Stimulated activated CD8-positive, alpha-beta memory T cell treated with anti-CD3 and anti-CD28 coated beads, Interleukin-2, amount 100 ng/mL, for 48 hours (primary cell): ENCODE data around the gene KLHL36.
"Not testable (repeated sequence)": the region's sequence is repeated elsewhere in the genome, so short reads cannot be mapped to it uniquely, and the experiment has no call there.

Experiments used
- DNase-seq, 2 donors: peaks; one replicate each; pipeline ENCODE4 v3.0.0-alpha.2; 2020; ENCODE audit warnings: low read depth in 2 of 2

The KLHL36 gene

GRCh38 chr16:84616515-84616914 is 31.8 kb upstream of the KLHL36 start:
- no peak for DNase-seq

GRCh38 chr16:84617041-84617790 is 31.1 kb upstream of the KLHL36 start:
- peak in 1 of 2 donors; percentile 30 for DNase-seq

GRCh38 chr16:84617791-84618580 is 30.3 kb upstream of the KLHL36 start, which contains the start of gene COTL1:
COTL1 (minus strand) TSS chr16:84618078; CDS start chr16:84617914, 164 bp downstream.
- DNase-seq: peak; percentile 96 to 97

GRCh38 chr16:84618581-84619460 is 29.5 kb upstream of the KLHL36 start:
- DNase-seq: no peak

GRCh38 chr16:84620913-84621312 is 27.4 kb upstream of the KLHL36 start:
- DNase-seq: not testable (repeated sequence)

GRCh38 chr16:84625556-84625955 is 22.8 kb upstream of the KLHL36 start:
- no peak for DNase-seq

- DNase-seq: no peak
Observed at GRCh38 chr16:84628226-84628731, 20.0 kb upstream of the KLHL36 start.

GRCh38 chr16:84629580-84629979 is 18.7 kb upstream of the KLHL36 start:
- DNase-seq: no peak

- no peak for DNase-seq
Observed at GRCh38 chr16:84630009-84630408, 18.3 kb upstream of the KLHL36 start.

- no peak for DNase-seq
Observed at GRCh38 chr16:84630446-84631152, 17.7 kb upstream of the KLHL36 start.

- DNase-seq: no peak
Observed at GRCh38 chr16:84631153-84631466, 17.2 kb upstream of the KLHL36 start.

GRCh38 chr16:84631886-84632285 is 16.4 kb upstream of the KLHL36 start:
- no peak for DNase-seq

GRCh38 chr16:84632862-84633261 is 15.4 kb upstream of the KLHL36 start:
- not testable (repeated sequence) for DNase-seq

- no peak for DNase-seq
Observed at GRCh38 chr16:84633622-84634021, 14.7 kb upstream of the KLHL36 start.

GRCh38 chr16:84635702-84636101 is 12.6 kb upstream of the KLHL36 start:
- no peak for DNase-seq

GRCh38 chr16:84637709-84638108 is 10.6 kb upstream of the KLHL36 start:
- DNase-seq: no peak

GRCh38 chr16:84638231-84638806 is 10.0 kb upstream of the KLHL36 start:
- no peak for DNase-seq

- no peak for DNase-seq
Observed at GRCh38 chr16:84640145-84640544, 8.2 kb upstream of the KLHL36 start.

GRCh38 chr16:84641643-84642358 is 6.5 kb upstream of the KLHL36 start:
- DNase-seq: no peak

GRCh38 chr16:84643180-84643583 is 5.1 kb upstream of the KLHL36 start:
- DNase-seq: no peak
